ENCODE measurements around the gene ARHGEF19. TPM values are rescaled to one million over a fixed set of nuclear protein-coding genes. Genes with fewer than 3 reads are reported as not detected.
A peak's percentile ranks its signal among the peaks of the same experiment; 100 is the strongest.

The ARHGEF19 gene
- total RNA-seq, 1 donor from 2014 or later = 151 TPM

- Mint-ChIP-seq H3K27me3 (no peaks in the 10 kb centered on the region), H3K4me3 (ENCODE audit: low read depth) (peak within 1 kb of the TSS; percentile 85), H3K36me3 (ENCODE audit: insufficient read depth) (no peaks in the 10 kb centered on the region), H3K27ac (peak within 1 kb of the TSS; percentile 95), H3K9me3 (ENCODE audit: low read depth) (no peaks in the 10 kb centered on the region), H3K4me1 (ENCODE audit: low read depth) (peaks cover 20% of the 10 kb centered on the region)
- peak; percentile 89 for DNase-seq (ENCODE audit: low spot score, unreplicated experiment)
- no peak for TF ChIP-seq CTCF (IDR thresholded peaks at IDR 0.05; ENCODE audit: unreplicated experiment)
Observed at GRCh38 chr1:16236511-16237342, 24.3 kb upstream of the ARHGEF19 start, which contains the start of gene CPLANE2. TSS of gene CPLANE2 (minus strand) at chr1:16237183. CDS start at chr1:16236742, 441 bp downstream.

GRCh38 chr1:16235944-16236510, 23.6 kb upstream of the ARHGEF19 start:
- Mint-ChIP-seq H3K4me3 (ENCODE audit: low read depth) (peak overlapping the region; percentile 85), H3K4me1 (ENCODE audit: low read depth) (peaks cover 16% of the 10 kb centered on the region), H3K36me3 (ENCODE audit: insufficient read depth) (no peaks in the 10 kb centered on the region), H3K9me3 (ENCODE audit: low read depth) (no peaks in the 10 kb centered on the region), H3K27me3 (no peaks in the 10 kb centered on the region), H3K27ac (peak overlapping the region; percentile 91)
- no peak for DNase-seq (ENCODE audit: low spot score, unreplicated experiment)
- TF ChIP-seq CTCF (IDR thresholded peaks at IDR 0.05; ENCODE audit: unreplicated experiment) = peak; percentile 31

- no peak overlapping the region for H3K4me3 Mint-ChIP-seq (ENCODE audit: low read depth)
- H3K27me3 Mint-ChIP-seq = no peaks in the 10 kb centered on the region
- H3K36me3 Mint-ChIP-seq (ENCODE audit: insufficient read depth) = no peaks in the 10 kb centered on the region
- H3K9me3 Mint-ChIP-seq (ENCODE audit: low read depth) = no peaks in the 10 kb centered on the region
- no peak for DNase-seq (ENCODE audit: low spot score, unreplicated experiment)
- peaks cover 13% of the 10 kb centered on the region for H3K4me1 Mint-ChIP-seq (ENCODE audit: low read depth)
- H3K27ac Mint-ChIP-seq = no peak overlapping the region
- no peak for TF ChIP-seq CTCF (IDR thresholded peaks at IDR 0.05; ENCODE audit: unreplicated experiment)
Observed at GRCh38 chr1:16235347-16235746, 22.9 kb upstream of the ARHGEF19 start.

GRCh38 chr1:16233431-16233830, 21.0 kb upstream of the ARHGEF19 start:
- no peak overlapping the region for H3K4me3 Mint-ChIP-seq (ENCODE audit: low read depth)
- peaks cover 15% of the 10 kb centered on the region for H3K4me1 Mint-ChIP-seq (ENCODE audit: low read depth)
- H3K27ac Mint-ChIP-seq = no peak overlapping the region
- TF ChIP-seq CTCF (IDR thresholded peaks at IDR 0.05; ENCODE audit: unreplicated experiment) = no peak
- no peaks in the 10 kb centered on the region for H3K9me3 Mint-ChIP-seq (ENCODE audit: low read depth)
- H3K36me3 Mint-ChIP-seq (ENCODE audit: insufficient read depth) = no peaks in the 10 kb centered on the region
- no peak for DNase-seq (ENCODE audit: low spot score, unreplicated experiment)
- peaks cover 15% of the 10 kb centered on the region for H3K27me3 Mint-ChIP-seq

GRCh38 chr1:16232316-16232710, 19.9 kb upstream of the ARHGEF19 start:
- peaks cover 13% of the 10 kb centered on the region for H3K4me1 Mint-ChIP-seq (ENCODE audit: low read depth)
- no peak overlapping the region for H3K27ac Mint-ChIP-seq
- H3K27me3 Mint-ChIP-seq = peaks cover 26% of the 10 kb centered on the region
- H3K9me3 Mint-ChIP-seq (ENCODE audit: low read depth) = no peaks in the 10 kb centered on the region
- no peak for DNase-seq (ENCODE audit: low spot score, unreplicated experiment)
- H3K4me3 Mint-ChIP-seq (ENCODE audit: low read depth) = no peak overlapping the region
- H3K36me3 Mint-ChIP-seq (ENCODE audit: insufficient read depth) = no peaks in the 10 kb centered on the region
- no peak for TF ChIP-seq CTCF (IDR thresholded peaks at IDR 0.05; ENCODE audit: unreplicated experiment)
